Hematopoietic multipotent progenitor cell treated with erythropoietin and hydrocortisone succinate and interleukin-3 and kit ligand, for 6 days (in vitro differentiated cells): ENCODE data around the gene RAD54L2.
"Not testable (repeated sequence)": the region's sequence is repeated elsewhere in the genome, so short reads cannot be mapped to it uniquely, and the experiment has no call there.

Experiments used
- DNase-seq: peaks from one replicate; pipeline ENCODE4 v3.0.0-alpha.2; 2015

RAD54L2 gene

DNA sequence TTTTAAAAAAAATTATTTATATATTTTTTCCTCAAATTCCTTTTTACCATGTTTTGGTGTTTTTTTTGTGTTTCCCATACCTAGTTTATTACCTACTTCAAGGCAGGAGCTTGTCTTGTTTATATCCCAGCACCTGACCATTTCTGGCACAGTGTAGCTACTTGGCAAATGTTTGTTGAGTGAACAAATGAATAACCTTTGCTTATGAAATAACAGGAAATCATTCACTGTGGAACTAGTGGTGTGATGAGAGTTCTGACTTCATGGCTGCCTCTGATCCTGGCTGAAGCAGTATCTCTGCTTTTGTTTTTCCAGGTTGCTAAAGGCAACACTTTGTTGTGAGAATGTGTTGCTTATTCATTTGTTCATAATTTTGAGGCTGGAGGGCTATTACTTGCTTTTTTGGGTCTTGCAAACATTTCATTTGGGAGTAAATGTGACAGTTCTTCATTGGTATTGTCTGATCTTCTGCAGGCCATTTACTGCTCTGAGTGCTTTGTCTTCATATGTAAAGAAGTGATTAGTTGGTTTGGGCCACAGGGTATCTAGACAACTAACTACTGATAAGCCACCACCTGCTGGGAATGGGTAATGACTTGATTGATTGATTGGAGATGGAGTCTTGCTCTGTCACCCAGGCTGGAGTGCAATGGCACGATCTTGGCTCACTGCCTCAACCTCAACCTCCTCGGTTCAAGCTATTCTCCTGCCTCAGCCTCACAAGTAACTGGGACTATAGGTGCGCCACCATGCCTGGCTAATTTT is 5.7 kb downstream of the RAD54L2 start:
- no peak for DNase-seq

DNA sequence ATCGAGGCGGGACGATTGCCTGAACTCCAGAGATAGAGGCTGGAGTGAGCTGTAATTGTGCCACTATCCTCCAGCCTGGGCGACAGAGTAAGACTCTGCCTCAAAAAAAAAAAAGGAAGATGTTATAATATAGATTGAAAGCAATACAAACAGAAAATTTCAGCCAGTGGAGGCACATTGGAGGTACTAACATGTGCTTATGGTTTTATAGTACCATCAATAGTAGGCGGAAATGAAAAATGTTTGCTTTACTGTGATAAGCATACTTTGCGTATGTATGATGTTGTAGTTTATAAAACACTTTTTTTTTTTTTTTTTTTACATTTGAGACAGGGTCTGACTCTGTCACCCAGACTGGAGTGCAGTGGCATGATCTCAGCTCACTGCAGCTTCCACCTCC is 8.8 kb downstream of the RAD54L2 start:
- DNase-seq, result no peak

DNA sequence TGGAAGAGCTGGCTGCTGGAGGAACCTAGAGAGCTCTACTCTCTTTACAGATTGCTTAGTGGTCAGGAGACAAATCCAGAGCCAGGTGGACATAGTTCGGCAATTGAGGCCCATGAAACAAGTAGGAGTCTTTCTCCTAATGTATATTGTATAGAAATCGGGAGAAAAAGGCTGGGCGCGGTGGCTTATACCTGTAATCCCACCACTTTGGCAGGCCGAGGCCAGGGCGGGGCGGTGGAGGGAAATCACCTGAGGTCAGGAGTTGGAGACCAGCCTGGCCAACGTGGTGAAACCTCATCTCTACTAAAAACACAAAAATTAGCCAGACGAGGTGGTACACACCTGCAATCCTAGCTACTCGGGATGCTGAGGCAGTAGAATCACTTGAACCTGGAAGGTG is 10.8 kb downstream of the RAD54L2 start:
- DNase-seq, result no peak

DNA sequence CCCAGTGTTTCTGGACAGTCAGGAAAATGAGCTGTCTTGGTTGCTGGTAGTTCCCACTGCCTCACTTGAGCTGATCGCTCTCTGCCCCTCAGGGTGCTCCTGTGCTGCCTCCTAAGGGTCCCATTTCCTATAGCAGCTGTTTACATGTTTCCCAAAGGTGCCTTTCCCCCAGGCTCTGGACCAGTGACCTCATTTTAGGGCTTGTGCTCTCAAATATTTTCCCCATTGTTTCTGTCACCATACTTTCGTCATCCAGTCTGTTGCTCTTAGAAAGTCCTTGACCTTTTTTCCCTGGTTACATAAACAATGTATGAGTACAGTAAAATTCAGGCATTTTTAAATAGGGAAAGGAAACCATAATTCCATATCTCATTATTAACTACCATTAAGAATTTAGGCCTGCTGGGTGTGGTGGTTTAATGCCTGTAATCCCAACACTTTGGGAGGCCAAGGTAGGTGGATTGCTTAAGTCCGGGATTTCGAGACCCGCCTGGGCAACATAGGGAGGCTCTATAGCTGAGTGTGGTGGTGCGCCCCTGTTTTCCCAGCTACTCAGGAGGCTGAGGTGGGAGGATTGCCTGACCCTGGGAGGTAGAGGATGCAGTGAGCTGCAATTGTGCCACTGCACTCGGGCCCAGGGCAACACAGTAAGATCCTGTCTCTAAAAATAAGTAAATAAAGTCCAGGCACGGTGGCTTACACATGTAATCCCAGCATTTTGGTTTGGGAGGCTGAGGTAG is 11.7 kb downstream of the RAD54L2 start:
- no peak for DNase-seq

DNA sequence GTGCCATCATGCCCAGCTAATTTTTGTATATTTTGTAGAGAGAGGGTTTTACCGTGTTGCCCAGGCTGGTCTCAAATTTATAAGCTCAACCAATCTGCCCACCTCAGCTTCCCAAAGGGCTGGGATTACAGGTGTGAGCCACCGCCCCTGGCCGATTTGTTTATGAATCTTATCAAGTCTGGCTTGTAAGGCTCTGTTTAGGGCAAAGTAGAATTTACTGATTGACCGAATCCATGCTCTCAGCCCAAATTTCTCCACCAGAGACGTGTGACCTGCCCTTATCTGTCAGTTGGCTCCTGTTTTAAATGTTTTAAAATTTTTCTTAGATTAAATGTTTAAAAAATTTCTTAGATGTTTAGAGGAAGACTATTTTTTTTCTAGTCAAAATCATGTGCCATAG is 19.5 kb downstream of the RAD54L2 start:
- DNase-seq, result no peak

DNA sequence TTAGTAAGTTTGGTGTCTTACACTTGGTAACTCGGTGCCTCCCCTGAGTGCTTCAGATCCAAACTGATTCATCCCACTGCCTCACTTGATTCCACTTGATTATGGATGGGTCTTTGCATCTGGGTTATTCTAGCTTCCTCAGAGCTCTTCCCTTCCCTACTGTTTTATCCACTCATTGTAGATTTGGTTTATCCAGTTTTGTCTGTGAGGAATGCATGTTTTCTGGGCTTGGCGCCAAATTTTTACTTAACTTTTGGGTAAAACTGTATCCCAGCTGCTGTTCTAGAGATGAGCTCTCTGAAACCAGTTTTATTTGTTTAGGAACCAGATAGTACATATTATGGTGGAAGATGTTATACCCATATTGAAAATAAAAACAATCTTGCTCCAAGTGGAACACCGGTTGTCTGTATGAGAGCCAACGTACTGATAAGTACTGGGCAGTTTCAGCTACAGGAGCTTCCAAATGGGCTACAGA is 20.9 kb downstream of the RAD54L2 start:
- peak; percentile 29 for DNase-seq

DNA sequence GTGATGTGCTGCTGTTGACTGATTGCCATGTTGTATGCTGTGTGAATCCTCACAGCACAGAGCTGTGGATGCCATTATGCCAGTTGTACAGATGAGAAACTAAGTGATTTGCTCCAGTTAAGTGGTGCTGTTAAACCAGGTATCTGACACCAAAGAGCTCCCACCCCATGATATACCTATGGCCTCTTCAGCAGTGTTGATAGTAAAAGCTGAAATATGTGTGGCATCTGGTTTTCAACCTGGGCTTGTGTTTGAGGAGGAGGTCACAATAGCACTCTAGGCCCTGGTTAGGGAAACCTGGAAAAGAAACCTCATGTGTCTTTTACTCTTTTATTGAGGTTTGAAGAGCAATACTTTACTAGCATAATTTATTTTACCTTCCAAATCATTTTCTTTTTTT is 21.4 kb downstream of the RAD54L2 start:
- no peak for DNase-seq

DNA sequence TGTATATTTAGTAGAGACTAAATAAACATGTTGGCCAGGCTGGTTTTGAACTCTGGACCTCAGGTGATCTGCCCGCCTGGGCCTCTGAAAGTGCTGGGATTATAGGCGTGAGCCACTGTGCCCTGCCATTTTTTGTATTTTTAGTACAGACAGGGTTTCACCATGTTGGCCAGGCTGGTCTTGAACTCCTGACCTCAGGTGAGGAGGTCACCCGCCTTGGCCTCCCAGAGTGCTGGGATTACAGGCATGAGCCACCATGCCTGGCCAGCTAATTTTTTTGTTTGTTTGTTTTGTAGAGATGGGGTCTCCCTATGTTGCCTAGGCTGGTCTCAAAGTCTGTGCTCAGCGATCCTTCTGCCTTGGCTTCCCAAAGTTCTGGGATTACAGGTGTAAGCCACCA is 23.9 kb downstream of the RAD54L2 start:
- DNase-seq, result not testable (repeated sequence)

DNA sequence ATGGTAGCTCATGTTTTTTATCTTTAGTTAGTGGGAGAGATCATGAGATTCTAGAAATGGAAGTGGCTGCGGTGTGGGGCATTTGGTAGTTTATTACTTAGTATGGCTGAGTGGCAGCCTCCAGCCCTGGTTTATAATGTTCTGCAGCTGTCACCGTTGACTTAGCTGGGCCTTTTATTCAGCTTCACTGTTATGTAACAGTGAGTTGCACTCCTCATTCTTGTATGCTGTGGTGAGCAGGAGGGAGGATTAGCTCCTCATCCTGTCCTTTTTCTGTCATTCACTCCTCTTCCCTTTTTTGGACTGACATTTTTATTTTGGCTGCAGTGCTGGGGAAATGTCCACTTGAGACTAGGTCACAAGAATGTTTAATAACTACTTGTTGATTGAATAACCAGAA is 29.5 kb downstream of the RAD54L2 start:
- peak; percentile 63 for DNase-seq

DNA sequence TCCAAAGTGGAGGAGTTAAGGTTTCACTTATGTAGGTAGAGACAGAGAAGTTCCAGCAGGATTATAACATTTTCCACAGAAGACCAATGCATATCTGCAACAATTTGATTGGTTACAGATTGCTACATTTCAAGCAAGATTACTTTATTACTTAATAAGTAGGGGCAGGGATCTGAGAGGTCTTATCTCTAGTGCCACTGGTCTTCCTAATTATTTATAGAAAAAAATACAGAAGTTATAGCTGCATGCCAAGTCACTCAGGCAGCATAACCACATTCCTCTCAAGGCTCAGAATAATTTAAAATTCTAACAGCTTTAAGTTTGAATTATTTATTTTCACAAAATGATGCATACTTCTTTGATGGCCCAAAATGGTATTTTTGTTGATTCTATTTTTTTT is 30.5 kb downstream of the RAD54L2 start:
- peak; percentile 73 for DNase-seq

DNA sequence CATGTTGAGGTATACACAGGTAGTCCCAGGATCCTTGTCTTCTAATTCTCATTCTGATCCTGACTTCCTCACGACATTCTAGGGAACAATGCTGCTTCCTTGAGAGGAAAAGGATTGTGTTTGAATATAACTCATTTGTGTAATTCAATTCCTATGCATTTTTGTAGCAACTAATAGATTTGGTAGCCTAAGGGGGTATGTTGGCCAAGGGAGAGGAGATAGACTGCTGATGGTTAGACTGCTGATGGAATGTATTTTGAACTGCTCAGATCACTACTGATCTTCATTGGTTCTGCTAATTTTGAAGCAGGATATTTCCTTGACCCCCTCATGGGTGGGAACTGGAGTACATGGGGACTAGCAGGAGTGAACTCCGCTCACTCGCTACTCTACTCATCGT is 39.7 kb downstream of the RAD54L2 start:
- DNase-seq, result no peak

DNA sequence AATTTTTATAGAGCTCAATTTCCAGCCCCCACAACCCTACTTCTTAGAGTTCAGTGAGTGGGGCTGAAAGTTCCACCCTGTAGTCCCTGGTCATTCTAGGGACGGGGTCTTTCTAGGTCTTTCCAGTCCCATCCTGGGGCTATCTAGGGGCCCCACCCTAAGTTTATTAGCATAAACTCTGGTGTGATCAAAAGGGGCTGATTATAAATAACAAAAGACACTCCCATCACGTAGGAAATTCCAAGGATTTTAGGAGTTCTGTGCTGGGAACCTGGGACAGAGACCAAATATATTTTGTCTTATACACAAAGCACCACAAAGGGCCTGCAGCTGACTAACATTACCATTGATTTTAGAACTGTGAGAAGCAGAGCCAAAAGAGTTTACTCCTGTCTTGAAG is 41.9 kb downstream of the RAD54L2 start:
- no peak for DNase-seq

DNA sequence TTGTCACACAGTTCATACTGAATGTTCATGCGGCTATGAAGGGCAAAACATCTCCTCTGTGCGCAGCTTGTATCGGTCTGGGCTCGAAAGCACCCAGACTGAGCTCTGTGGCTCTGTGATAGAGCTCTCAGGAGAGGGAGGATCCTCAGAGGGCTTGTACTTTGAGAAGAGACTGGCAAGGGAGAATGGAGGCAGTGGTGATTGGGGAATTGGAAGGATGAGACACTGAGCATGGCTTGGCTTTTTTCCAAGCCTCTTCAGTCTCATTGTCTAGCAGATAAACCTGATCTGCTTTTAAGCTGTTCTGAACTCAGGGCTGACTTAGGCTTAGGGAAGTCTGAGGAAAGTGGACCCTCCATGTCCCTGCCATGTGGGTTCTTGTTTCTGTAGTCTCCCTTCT is 43.0 kb downstream of the RAD54L2 start:
- DNase-seq, result peak; percentile 76

DNA sequence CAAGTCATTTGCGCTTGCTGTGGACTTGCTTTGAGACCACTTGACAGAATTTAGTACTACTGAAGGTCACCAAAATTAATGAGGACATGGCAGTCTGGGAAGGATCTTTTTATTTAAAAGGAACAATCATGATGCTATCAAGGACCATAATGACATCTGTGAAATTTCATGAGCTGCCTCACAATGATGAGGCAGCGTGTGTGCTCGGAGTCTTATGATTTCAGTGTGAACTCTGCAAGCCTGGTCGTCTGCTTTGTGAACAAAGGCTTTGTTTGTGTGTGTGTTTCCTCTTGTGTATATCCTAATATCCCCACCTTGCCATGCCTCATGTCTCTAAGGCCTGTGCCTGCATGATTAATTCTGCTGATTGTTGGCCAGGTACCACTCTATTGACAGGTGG is 46.7 kb downstream of the RAD54L2 start:
- DNase-seq, result no peak

DNA sequence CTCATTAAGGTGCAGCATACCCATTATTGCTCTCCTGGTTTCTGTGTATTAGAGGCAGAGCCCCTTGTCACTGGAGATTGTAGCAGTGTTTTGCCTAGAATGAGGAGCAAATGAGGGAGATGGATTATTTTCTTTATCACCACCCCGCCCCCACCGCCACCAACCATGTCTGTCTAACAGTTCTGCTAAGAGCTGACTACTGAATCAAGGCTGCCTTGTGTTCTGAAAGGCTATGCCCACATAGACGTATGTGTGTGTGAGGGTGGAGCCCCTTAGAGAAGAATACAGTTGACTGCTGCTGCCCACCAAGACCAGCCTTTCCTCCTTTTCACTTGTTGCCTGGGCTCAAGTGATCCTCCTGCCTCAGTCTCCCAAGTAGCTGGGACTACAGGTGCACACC is 47.4 kb downstream of the RAD54L2 start:
- DNase-seq, result no peak
